ENCODE data around the gene EP400.

Gene EP400

DNA sequence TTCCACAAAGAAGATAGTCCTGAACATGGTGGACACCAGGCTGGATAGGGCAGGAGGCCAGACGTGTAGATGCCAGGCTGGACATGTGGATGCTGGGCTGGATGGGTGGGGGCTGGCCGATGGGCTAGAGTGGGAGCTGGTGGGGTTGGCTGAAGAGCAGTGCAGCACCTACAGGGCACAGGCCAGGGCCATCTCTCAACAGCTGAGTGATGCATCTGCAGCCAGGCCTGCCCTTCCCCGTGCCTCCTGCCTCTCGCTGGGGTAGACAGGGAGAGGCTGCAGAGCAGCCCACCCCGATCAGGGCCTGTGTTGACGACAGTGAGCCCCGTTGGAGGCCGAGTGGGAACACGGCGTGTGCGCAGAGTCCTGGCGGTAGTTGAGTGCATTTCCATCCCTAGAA is 39.3 kb downstream of the EP400 start:
- TF ChIP-seq, protein P1, sequence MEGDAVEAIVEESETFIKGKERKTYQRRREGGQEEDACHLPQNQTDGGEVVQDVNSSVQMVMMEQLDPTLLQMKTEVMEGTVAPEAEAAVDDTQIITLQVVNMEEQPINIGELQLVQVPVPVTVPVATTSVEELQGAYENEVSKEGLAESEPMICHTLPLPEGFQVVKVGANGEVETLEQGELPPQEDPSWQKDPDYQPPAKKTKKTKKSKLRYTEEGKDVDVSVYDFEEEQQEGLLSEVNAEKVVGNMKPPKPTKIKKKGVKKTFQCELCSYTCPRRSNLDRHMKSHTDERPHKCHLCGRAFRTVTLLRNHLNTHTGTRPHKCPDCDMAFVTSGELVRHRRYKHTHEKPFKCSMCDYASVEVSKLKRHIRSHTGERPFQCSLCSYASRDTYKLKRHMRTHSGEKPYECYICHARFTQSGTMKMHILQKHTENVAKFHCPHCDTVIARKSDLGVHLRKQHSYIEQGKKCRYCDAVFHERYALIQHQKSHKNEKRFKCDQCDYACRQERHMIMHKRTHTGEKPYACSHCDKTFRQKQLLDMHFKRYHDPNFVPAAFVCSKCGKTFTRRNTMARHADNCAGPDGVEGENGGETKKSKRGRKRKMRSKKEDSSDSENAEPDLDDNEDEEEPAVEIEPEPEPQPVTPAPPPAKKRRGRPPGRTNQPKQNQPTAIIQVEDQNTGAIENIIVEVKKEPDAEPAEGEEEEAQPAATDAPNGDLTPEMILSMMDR (IDR thresholded peaks at IDR 0.05; ENCODE audit: low read depth, low read length): no peak
- no peak overlapping the region for H3K4me3 ChIP-seq (ENCODE audit: low read depth, low read length)

DNA sequence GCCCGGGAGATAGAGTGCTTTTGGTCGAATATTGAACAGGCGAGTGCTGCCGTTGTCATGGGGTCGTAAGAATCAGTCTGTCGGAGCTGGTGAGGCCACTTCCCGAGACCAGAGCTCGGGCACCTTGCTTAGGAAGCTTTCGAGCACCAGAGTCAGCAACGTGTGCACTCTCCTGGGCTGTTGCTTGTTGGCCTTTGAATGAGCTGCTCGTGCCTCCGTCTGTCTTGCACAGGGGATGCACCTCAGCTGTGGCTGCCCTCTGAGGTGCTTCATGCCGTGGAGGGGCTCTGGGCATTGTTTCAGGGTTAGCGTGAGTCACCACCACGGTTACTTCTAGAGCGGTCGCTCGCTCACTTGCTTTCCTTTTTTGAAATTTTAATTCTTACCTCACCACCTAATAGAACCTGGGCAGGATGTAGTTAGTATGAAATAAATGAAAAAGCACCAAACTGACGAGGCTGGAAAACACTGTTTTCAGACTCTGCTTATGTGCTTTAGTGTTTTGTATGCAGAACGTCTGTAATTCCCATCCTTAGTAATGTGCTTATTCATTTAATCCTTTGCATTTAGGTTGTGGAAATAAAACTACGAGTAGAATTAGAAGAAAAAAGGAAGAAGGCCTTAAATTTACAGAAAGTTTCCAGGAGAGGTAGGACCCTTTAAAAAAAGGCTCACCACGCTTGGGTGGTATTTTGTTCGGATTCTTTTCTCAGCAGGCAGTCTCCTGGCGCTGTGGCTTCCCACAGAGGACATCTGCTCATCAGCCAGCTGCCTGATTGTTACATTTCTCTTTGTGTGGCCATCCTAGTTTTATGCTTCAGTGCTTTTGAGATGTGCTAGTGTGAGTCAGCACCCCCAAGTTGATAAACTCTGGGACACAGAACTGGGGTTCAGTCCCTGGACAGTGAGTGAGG is 40.6 kb downstream of the EP400 start:
- TF ChIP-seq, protein P1 (IDR thresholded peaks at IDR 0.05; ENCODE audit: low read depth, low read length): no peak
- no peak overlapping the region for H3K4me3 ChIP-seq (ENCODE audit: low read depth, low read length)

DNA sequence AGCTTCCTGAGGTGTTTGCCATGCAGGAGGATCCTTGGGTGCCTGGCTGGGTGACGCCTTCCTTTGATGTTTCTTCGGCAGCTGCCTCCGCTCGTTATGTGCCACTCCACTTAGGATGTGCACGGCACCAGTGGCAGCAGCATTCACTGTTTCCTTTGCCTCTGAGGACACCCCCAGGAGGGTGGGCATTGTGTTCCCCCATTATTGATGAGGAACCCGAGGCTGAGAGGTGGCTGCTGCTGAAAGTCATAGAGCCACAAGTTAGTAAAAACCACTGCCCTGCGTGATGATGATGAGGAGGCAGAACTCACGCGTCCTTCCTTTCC is 41.2 kb downstream of the EP400 start:
- H3K4me3 ChIP-seq (ENCODE audit: low read depth, low read length): no peak overlapping the region

DNA sequence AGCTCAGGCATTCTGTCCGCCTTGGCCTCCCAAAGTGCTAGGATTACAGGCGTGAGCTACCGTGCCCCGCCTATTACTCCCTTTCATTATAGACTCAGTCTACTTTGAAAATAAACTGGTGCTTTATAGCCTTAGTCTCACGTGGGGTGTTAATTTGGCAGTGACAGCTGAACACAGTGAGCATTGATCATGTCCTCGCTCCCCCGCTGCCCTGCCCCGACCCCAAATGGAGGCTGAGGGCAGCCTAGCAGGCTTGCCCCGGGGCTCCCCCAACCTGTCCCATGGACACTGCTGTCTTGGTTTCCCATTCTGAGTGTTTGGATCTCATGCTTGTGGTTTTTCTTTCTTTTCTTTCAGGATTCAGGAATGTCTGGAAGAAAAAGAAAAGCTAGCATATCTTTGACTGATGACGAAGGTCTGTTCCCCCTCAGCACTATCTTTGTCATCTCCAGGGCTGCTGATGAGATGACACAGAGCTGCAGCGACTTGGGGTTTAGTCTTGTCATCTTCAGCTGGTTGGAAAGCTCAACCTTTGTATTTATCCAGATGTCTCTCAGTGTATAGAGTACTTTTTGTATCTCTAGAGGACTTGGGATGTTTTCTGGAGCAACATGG is 42.2 kb downstream of the EP400 start:
- TF ChIP-seq, protein P1 (IDR thresholded peaks at IDR 0.05; ENCODE audit: low read depth, low read length): no peak
- H3K4me3 ChIP-seq (ENCODE audit: low read depth, low read length): no peak overlapping the region

More for the DNA sequence above, 41.2 kb downstream of the EP400 start:
- TF ChIP-seq, protein P1 (IDR thresholded peaks at IDR 0.05; ENCODE audit: low read depth, low read length): no peak

DNA sequence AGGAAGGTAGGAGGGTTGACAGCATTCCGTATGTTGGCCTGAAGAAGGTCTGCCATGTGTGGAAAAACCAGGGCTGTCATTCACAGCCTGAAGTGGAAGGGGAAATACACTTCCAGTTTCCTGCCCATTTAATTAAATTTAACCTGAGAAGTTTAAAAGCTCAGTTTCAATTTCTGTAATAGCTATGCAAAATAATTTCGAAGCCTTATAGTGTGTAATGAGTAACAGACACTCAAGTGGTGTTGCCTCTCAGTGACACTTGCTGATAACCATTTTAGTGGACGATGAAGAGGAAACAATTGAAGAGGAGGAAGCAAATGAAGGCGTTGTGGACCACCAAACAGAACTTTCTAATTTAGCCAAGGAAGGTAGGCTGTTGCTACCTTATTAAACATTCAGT is 44.8 kb downstream of the EP400 start:
- H3K4me3 ChIP-seq (ENCODE audit: low read depth, low read length): no peak overlapping the region
- TF ChIP-seq, protein P1 (IDR thresholded peaks at IDR 0.05; ENCODE audit: low read depth, low read length): no peak

DNA sequence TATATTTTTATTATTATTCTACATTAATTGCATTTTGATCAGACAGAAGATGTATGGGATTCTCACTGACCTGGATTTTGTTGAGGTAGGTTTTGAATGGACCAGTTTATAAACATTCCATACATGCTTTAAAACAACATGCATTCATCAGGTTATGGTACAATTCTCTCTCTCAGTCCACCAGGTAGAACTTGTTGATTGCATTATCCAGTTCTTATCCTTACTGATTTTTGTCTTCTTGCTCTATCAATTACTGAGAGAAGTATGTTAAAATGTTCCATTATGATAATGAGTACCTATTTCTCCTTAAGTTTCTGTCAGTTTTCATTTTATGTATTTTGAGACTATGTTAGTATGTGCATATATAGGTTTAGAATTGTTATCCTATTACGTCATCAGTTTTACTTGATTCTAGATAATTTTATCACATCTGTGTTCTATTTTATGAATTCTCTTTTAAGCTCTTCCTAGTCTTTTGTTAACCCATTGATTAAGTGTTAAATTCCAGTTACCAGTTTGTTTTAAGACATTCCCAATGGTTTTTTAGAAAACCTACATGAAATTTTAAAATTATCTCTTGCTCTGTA is 50.6 kb downstream of the EP400 start:
- TF ChIP-seq, protein P1 (IDR thresholded peaks at IDR 0.05; ENCODE audit: low read depth, low read length): no peak
- H3K4me3 ChIP-seq (ENCODE audit: low read depth, low read length): no peak overlapping the region

DNA sequence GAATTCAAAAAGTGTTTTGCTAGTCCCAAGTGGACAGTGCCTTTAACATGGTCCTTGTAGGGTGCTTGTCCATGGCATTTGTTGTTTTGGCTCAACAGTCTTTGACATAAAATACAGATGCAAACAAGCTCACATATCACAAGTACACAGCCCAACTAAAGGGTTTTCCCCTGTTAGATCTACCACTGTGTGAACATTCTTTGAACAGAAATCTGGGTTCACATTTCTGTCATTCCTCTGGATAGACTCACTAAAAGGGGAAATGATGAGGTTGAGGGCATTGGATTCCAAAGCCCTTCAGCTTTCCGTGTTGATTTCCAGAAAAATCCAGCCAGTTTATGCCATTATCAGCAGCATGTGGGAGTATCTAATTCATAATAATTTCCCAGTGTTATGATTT is 54.1 kb downstream of the EP400 start:
- TF ChIP-seq, protein P1 (IDR thresholded peaks at IDR 0.05; ENCODE audit: low read depth, low read length): no peak
- H3K4me3 ChIP-seq (ENCODE audit: low read depth, low read length): no peak overlapping the region

Data from WI38 (cell line).